Stimulated activated CD8-positive, alpha-beta memory T cell treated with anti-CD3 and anti-CD28 coated beads, Interleukin-7, amount 100 ng/mL, for 48 hours (primary cell): ENCODE data around the gene G3BP2.

Source experiments
- DNase-seq, 2 donors: peaks; one replicate each; pipeline ENCODE4 v3.0.0-alpha.2; 2020; ENCODE audit warnings: low read depth in 1 of 2; ENCODE audit errors: extremely low read depth in 1 of 2

The G3BP2 gene

DNA sequence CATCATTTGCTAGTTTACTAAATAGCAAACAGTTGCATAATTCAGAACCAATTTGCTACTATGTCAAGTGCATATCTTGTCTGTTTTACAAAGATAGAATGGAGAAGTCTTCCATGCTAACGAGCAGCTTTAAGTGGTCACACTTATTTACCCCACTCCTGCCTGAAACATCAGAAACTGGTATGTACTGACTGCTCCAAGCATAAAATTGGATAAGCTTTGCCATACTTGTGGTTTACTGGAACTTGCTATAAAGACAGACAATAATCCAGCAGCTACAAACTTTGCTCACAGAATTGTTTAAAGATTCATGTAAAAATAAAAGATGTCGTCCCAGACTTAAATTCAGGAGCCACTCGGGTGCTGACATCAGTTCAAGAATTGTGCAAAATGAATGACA lies 29.6 kb downstream of the G3BP2 start:
- no peak for DNase-seq

GRCh38 chr4:75639124-75639695 lies 34.0 kb downstream of the G3BP2 start:
- DNase-seq: no peak

- DNase-seq: no peak
Observed at GRCh38 chr4:75637827-75638226, 35.4 kb downstream of the G3BP2 start.

GRCh38 chr4:75637176-75637575 lies 36.0 kb downstream of the G3BP2 start:
- no peak for DNase-seq

DNA sequence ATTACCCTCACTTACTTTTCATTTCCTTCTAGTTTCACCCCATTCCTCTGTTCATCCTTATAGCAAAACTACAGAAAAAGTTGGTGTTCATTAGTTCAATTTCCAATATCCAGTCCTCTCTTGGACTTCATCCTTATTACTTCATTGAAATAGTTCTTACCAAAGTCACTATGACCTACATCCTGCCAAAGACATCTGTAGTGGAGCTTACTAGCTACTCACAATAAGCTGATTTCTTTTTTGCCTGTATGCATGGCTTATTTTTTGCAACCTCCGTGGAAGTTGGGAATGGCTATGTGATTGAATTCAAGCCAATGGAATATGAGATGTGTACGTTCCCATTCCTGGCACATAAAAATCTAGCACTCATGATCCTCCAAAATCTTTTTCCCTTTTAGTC lies 38.3 kb downstream of the G3BP2 start:
- no peak for DNase-seq

DNA sequence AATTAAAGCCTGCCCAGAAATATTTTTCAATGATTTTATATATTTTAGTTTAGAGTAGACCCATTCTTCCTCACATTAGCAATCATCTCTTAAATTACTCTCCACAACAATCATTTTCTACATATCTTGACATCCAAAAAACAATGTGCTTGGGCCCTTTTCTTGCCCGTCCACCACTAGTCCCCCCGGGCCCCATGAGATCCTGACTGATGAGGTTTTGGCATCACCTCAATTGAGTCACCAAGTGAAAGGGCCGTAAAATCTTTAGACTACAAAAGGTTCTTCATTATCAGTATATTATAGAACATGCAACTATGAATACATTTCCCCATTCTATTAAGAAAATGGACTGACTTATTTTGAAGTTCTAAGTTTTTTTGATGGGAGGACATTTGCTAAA lies 38.9 kb downstream of the G3BP2 start:
- DNase-seq: no peak

DNA sequence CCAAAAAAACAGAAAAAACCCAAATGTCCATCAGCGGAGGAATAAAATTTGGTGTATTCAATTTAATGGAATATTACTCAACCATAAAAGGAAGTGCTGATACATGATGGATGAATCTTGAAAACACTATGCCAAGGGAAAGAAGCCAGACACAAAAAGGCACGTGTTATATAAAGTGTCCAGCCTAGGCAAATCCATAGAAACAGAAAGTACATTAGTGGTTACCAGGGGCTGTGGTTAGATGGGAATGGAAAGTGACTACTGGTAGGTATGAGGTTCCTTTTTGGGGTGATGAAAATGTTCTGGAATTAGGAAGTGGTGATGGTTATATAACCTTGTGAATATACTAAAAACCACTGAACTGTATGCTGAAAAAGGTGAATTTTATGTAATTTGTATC lies 39.4 kb downstream of the G3BP2 start:
- DNase-seq: no peak

- no peak for DNase-seq
Observed at GRCh38 chr4:75630937-75631329, 42.3 kb downstream of the G3BP2 start.

GRCh38 chr4:75630174-75630936 lies 42.9 kb downstream of the G3BP2 start, which contains the start of gene CDKL2:
TSS of gene CDKL2 (minus strand) at chr4:75630528. CDS start at chr4:75625988, 4,540 bp downstream.
- peak; percentile 74 to 85 for DNase-seq

DNA sequence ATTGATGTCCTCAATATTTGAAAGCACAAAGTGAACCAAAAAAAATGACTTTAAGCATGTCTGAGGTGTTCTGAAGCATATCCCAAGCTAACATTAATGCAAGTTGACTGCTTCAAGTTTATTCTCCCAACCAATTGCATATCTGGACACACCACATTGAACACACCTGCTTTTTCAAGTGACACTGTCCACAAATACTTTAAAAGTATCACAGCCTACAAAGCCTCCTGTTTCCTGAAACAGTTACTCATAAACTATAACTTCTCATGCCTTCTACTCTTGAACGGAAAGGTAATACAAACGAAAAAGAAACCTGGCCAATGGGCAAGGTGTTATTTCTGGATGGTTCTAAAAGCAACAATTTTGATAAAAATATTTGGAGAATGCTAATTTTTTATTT lies 44.0 kb downstream of the G3BP2 start:
- DNase-seq: no peak

- no peak for DNase-seq
Observed at GRCh38 chr4:75623026-75623425, 50.2 kb downstream of the G3BP2 start.

DNA sequence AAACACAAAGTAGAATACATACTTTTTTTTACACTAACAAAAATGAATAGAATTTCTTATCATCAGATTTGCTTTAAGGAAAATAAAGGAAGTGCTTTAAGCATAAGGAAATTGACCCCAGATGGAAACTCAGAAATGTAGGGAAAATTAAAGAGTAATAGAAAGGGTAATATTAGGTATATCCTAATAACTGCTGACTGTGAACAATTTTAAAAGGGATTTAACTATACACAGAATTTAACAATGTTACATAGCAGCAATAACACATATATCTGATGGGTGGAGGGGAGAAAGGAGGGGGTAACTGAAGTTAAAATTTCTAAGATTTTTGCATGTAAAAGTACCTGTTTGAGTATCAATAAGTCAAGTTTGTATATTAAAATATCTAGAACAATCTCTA lies 51.5 kb downstream of the G3BP2 start:
- DNase-seq: no peak

DNA sequence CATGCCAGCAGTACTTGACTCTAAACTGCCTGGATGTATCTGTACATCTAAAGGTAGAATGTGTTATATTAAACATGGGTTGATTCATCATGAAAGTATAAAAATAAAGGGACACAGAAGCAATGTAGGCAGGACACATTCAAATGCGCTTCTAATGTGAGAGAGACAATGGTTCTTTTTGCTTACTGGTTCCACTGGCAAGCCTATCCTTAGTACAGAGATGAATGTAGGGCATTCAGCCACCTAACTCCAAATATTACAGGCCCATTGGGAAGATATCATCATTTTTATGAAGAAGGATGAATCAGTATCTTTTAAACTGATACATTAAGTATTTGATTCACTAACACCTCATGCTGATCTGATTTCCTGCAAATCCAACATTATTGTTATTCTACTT lies 60.9 kb downstream of the G3BP2 start:
- no peak for DNase-seq

DNA sequence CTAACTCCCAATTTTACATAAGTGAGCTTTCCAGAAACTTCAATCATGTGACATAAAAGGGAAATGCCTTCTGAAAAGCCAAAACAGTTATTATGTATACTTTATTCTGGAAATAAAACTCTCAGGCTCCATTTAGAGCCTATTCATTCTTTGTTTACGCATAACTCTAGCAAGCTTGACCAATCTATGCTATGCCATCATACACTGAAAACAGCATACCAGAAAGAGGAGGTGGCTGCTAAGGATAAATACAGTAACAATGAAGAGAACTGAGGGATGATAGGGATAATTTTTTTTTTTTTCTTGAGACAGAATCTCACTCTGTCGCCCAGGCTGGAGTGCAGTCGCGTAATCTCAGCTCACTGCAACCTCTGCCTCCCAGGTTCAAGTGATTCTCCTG lies 67.3 kb downstream of the G3BP2 start:
- no peak for DNase-seq

DNA sequence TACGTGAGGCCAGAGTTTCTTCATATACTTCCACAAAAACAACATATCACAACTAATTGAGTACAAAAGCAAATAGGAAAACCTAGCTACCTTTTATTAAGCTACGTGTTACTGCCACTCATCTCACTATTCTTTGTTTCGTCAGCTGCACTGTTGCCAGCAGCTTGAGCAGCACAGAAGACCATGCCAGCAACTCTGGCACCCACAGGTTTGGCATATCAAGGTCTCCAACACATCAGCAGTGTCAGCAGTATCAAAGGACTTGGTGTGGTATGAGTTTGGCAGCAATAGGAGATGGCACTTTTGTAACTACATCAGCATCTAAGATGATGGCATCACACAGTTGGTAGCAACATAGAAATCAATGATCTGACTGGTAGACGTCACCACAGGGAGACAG lies 73.6 kb downstream of the G3BP2 start:
- DNase-seq: no peak

GRCh38 chr4:75598390-75598789 lies 74.8 kb downstream of the G3BP2 start:
- DNase-seq: no peak

DNA sequence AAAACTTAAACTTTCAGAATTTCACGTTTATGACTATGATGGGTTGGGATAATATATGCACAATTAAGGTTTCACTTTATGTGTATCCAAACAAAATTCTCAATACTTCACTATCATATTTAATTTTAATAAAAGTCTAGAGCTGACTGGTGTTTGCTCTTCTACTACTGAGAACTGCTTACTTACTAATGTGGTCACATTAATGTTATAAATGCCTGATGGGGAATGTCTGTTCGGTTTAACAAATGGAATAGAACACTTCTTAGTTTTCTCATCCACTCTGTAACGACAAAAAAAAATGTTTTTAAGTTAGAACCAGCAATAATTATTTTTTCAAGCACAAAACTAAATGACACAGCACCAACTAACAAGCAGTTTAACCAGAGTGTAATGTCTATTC lies 77.2 kb downstream of the G3BP2 start:
- no peak for DNase-seq

- DNase-seq: no peak
Observed at GRCh38 chr4:75593393-75593792, 79.8 kb downstream of the G3BP2 start.
